Measurements from ENCODE around the gene PDE7B.
"Not testable (repeated sequence)": the region's sequence is repeated elsewhere in the genome, so short reads cannot be mapped to it uniquely, and the experiment has no call there.

PDE7B gene

DNA sequence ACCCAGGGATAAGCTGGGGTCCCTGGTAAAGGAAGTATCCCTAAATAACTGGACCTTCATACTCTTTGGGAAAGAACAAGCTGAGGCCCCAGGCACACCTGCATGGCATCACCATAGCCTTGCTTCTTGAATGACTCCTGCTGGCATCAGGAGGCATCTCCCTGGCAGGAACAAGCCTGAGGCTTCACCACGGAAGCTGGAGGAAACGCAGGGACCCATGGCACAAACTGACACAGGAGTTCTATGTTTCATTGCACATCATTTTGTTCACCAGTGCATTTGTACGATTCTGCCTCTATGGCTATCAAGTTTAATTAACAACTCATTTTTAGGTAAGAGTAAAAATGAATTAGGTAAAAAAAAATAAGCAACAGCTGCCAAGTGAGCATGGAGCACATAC is 619 bp upstream of the PDE7B start:
- no peak for DNase-seq (ENCODE audit: low read depth)

DNA sequence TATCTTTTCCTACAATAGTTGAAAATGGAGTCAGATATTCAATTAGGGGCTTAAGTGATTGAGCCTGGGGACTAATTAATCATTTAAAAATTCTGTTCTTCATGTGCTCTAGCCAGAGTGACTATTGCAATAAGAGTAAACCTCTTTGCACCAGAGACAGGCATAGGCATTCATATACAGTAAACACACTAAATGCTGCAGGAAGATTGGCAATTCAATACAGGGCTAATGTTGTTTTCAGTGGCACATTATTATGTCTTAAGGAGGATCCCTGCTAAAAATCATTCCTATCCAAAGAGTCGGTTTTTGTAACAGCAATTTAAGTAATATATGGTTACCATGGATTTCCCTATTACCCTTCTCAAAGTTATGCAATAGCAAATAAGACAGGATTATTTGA is 1.2 kb downstream of the PDE7B start:
- DNase-seq (ENCODE audit: low read depth): no peak

DNA sequence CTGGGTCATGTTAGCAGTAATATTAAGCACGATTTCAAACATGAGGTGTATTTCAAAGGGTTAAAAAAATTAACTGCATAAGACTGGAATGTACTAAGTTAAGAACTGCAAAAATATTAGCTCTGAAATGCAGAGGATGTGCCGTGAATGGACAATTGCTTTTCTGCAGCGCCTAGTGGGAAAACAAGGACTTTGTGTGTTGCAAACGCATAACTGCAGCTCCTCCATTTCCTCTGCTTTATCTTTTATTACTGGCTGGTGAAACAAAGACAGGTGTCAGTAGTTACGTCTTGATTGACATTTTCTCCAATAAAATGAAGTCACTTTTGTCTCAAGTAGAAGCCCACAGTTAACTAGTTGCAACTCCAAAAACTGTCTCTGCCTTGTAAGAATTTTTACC is 1.7 kb downstream of the PDE7B start:
- no peak for DNase-seq (ENCODE audit: low read depth)

DNA sequence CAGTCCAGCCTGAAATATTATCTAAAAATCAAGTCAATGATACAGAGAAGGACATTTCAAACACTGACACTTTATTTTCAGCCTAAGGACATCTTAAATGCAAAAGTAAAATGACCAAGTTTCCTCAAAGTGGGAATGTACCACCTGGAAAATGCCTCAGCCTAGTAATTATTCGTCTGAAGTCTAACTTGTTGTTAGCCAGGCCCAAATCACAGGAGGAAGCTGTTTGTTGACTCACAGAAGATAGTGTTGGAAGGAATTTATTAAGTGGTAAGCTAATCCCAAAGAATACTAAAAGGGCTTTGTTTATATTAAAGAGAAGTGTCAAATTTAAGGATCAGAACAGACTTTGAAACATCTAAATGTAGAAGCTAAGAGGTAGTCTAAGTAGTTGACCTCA is 2.5 kb downstream of the PDE7B start:
- no peak for DNase-seq (ENCODE audit: low read depth)

DNA sequence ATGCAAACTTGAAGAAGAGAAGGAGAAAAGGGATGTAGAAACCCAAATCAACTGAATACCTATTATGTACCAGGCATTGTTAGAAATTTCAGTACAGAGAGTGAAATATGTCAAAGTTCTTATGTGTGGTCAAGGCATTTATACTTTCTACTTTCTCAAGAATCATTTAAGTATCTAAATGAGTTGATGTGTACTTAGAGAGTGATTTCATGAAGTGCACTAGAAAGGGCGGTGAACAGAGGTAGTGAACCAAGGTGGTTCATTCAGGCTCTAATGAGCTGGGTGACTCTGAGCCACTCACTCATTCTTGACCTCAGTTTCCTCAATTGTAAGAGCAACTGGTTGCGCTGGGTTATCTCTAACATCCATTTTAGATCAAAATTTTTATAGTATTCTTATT is 3.3 kb downstream of the PDE7B start:
- no peak for DNase-seq (ENCODE audit: low read depth)

DNA sequence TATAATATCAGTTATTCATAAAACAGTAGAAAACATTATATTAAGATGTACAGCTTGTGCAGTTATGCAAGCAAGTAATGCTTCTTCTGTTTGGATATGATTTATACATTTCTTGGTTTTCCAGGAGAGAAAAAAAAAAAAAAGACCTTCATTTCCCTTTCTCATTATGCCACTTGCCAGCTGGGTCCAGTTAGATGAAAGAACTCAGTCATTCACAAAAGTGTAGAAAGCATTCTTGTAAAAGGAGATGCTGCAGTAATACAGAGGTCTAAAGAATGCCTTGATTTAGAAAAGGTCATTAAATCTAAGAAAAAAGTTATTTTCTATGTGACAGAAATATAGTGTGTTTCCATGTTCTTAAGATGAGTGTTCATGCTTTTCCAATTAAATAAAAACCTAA is 7.4 kb downstream of the PDE7B start:
- DNase-seq (ENCODE audit: low read depth): no peak

DNA sequence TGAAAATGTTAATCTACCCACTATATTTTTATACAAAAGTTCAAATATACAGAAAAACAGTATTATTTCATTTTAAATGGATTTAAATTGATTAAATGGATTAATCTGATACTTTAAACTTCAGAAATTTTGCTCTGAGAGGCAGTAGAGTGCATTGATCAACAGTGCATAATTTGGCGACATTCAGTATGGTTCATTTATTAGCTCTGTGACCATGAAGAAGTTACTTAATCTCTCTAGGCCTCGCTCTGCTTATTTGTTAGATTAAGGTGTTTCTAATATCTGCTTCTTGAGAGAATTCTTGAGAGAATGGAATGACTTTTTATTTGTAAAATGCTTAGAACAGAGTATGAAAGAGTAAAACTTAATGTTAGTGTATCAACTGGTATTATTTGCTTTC is 8.9 kb downstream of the PDE7B start:
- DNase-seq (ENCODE audit: low read depth): no peak

DNA sequence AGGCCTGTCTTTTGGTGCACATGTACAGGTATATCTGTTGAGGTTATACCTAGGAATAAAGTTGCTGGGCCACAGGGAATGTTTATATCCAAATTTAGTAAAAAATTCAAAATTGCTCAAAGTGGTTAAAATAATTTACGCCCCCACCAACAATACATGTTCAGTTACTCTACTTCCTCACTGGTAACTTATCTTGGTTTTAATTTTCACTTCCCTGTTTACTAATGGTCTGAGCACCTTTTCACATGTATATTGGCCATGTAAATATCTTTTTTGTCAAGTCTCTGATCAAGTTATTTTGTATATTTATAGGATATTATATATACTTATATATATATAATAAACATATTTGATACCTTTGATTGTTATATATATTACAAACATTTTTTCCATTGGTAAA is 9.7 kb downstream of the PDE7B start:
- DNase-seq (ENCODE audit: low read depth): no peak

DNA sequence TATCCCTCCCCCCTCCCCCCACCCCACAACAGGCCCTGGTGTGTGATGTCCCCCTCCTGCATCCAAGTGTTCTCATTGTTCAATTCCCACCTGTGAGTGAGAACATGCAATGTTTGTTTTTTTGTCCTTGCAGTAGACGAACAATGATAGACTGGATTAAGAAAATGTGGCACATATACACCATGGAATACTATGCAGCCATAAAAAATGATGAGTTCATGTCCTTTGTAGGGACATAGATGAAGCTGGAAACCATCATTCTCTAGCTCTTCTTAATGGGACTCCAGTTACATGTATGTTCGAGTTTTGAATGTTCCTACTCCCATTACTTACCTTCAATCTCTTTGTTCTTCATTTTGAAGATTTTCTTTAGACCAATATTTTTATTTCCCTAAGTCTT is 13.4 kb downstream of the PDE7B start:
- DNase-seq (ENCODE audit: low read depth): not testable (repeated sequence)

DNA sequence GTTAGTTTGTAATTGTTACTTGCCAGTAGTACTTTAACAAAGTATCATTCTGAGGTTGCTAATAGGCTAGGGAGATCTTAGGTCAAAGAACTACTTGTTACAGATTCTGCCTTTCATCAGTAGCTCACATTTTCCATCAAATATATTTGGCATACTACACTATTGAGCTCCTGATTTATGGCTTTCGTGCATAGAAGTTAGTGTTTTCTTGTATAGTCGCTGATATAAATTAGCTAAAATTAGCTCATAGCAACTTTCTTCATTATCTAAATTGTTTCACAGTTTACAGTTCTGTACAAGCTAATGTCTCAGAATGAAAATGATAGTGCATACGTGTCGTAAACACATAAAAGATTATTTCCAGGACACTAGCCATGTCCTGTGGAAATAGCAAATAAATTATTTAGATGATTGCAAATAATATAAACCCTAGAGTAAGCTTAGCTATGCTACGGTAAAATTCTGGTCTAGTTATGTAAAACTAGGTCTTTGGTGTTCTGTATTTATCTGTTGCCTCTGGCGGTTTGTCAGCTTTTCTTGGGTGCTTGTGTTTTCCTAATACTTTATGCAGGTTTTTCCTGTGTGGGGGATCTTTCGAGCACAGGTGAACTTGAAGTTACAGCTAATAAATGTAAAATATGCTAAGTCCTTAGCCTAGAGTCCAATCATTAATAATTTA is 15.1 kb downstream of the PDE7B start:
- no peak for DNase-seq (ENCODE audit: low read depth)

DNA sequence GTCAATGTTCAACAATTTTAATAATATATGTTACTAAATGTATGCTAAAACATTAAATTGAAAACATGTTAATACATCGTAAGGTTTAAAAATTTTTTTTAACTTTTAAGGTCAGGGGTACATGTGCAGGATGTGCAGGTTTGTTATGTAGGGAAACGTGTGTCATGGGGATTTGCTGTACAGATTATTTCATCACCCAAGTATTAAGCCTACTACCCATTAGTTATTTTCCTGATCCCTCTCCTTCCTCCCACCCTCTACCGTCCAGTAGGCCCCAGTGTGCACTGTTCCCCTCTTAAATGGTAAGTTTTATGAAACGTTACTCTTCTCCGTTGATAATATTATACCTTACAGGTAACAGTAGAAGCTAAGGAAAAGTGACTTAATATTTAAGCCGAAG is 15.8 kb downstream of the PDE7B start:
- DNase-seq (ENCODE audit: low read depth): no peak

DNA sequence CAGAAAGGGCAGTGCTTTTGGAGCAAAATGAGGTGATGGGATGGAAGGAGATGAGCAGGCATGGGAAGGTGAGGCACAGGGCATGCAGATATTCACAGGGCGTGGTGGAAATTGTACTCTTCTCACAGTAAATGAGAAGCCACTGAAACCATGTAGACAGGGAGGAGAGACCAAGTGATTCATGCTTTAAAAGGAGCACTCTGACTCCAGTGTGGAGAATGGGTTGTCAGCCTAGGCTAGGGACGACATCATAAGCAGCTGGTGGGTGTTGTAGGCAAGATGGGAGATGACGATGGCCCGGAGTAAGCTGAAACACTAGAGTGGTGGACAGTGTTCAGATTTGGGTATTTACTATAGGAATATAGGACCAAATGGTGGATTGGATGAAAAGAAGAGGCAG is 18.4 kb downstream of the PDE7B start:
- DNase-seq (ENCODE audit: low read depth): no peak

DNA sequence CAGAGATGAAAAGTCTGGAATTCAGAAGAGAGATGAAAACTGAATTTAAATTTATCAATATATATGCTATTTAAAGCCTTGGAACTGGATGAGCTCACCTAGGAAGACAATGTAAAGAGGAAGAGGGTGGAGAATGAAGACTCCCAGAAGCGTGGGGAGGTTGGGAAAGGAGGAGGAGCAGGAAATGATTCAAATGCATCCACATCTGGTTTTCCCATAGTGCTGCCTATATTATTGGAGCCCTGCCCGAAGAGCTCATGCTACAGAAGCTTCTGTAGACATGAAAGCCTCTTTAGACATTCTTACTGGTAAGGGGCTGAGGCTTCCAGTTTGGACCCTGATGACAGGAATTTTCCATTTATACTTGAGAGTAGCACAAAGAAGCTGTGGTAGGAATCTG is 19.2 kb downstream of the PDE7B start:
- no peak for DNase-seq (ENCODE audit: low read depth)

DNA sequence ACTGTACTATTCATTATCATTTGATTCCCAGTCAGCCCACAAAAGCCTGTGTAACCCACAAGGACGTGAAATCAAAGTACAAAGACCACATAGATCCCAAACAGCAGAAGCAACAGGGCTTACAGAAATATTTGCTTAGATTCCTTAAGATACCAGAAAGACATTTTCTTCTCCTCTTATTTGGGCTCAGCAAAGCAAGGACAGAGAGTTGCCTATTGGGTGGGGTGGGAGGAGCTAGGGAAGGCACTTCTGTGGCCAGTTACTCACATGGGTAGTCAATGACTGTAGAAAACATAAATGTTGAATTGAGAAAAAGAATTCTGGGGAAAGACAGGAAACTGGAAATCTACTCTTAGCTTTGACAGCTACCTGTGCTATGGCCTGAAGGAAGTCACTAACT is 19.8 kb downstream of the PDE7B start:
- DNase-seq (ENCODE audit: low read depth): no peak

DNA sequence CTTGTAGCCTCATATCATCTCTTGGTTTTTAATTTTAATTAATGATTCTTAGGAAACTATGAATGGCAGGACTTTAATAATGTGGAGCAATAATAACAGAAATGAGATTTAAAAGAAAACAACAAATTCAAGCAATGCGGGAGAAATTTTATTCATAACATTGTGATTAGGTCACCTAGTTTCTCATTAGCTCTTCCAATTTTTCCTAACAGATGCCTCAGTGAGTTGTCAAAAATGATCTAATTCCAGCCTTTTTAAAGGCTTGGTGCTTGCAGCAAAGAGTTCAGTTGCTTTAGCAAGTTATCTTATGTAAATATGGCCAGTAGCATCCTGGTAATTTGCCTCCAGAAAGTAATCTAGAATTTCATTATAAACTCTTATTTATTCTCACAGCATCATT is 20.4 kb downstream of the PDE7B start:
- DNase-seq (ENCODE audit: low read depth): no peak

DNA sequence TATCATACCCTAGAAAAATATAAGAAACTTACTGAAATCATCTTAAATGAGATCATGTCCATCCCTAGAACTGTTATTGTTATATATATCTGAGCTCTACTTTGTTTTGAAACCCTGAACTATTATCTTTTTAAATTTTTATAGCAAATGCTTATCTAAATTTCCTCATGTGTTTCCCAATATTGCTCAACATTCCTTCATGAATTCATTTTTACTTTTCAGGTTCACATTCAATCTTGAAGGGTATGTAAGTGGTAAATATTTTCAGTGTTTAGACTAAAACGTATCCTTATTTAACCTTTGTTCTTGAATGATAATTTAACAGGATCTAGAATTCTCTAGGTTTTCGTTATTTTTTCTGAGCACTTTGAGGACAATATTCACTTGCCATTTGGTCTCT is 23.9 kb downstream of the PDE7B start:
- no peak for DNase-seq (ENCODE audit: low read depth)

DNA sequence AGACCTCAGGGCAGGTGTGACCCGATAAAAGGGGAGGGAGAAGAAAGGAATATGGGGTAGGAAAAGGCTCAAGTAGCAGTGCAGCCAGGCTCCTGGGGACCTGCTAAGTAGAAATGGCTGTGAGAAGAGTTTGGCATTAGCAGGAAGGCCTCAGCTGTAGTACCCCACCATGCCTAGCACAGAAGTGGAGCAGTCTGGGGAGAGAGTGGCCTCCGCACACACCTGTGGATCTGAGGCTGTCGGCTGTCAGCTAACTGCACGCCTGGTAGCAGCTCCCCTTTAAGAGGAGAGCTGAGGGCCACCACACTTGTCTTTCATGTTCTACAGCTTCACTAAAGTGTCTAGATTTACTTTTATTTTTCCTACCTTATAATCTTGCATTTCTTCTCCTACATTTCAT is 24.6 kb downstream of the PDE7B start:
- no peak for DNase-seq (ENCODE audit: low read depth)

DNA sequence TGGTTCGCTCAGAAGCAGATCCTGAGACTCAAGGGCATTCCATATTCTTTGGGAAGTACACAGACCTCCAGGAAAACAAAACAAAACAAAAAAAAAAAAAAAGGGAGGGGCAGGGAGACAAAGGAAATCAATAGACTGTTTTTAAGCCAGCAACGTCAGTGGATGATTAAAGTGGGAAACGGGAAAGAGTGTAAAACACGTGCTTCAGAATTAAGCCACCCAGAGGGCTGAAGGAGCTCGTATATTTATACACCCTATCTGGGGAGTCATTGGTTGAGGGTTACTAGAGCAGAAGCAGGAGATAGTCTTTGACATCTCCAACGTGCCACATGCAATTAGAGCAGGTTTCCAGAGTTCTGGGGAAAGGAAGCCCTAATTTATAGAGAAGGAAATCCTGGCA is 26.2 kb downstream of the PDE7B start:
- no peak for DNase-seq (ENCODE audit: low read depth)

DNA sequence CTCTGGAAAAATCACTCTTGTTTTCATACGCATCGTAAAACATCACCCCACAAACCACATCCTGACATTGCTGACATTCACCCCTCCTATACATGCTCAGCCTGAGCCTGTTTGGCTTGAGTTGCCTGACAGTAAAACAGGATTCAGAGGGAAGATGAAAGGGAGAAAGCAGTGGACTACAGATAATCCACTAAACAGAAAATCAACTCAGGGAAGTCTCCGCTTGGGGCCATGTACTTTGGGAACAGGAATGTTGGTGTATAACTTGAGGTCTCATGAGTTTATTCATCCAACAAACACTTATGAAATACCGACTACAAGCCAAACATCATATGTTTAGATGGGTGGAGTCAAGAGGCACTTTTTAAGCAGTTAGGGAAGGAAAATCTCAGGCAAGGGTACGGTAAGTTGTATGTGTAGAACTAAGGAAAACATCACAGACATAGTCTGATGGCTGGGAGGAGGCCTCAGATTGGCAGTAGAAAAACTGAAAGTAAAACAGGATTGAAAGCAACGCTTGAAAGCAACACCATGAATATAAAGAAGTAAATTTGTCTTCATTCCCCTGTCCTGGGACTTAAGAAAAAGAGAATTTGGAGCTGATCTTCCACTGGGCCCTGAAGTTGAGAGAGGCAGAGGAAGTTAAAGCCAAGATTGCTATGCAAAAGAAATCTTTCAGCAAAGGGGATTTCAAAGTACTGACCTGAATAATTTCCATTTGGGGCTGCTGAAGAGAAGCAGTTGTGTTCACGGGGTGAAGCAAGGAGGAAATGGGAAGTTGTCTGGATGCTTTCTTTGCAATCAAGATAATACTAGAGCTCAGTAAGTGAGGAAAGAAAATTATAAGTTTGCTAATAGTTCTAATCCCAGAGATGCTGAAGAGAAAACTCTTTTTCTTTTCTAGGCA is 28.8 kb downstream of the PDE7B start:
- DNase-seq (ENCODE audit: low read depth): peak; percentile 22

DNA sequence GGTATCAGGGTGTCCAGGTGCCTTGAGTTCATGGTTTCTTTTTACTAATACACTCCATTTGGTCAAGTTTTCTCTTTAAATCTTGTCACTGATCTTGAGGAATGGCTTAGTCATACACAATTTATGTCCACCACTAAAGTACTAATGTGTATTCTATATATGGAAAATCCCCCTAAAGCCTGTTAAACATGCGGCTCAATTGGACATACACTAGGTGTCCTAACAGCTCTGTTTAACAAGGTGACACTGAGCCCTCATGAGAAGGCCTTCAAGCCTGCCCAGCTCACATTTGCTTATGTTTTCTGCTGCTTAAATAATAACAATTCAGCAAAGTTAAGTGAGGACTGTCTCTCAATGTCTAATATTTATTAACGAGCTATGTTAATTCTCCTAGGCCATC is 31.5 kb downstream of the PDE7B start:
- DNase-seq (ENCODE audit: low read depth): no peak

DNA sequence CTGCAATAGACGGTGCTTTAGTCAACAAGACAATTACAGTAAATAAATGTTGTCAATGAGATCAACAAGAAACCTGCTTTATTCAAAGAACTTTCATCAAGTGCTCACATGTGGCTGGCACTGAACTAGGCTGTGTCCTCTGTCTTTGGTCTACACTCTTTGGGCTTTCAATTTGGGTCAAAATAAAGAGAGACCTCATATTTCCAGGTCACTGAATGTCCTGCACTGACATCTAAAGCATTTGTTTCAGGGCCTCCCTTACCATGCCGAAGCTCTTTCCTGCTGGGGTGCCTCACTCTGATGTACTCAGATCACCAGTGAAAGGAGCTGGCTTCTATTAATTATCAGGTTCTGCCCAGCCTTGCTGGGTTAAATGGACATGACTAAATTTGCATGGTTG is 32.0 kb downstream of the PDE7B start:
- no peak for DNase-seq (ENCODE audit: low read depth)

DNA sequence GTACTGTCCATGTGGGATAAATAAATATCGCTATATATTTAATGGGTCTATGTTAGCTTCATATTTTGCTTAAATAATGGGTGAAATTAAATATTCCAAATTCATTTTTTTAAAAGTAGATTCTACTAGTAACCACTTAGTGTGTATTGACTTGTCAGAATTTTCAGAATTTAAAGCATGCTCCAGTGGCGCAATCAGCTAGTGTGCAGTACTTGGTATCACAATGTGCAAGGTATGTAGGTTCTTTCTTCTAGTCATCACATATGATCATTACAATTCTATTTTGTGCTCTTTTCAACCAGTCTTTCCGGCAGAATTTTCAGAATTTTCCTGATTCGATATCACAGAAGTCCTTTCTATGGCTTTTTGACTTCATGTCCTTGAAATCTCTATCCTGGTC is 32.6 kb downstream of the PDE7B start:
- no peak for DNase-seq (ENCODE audit: low read depth)

DNA sequence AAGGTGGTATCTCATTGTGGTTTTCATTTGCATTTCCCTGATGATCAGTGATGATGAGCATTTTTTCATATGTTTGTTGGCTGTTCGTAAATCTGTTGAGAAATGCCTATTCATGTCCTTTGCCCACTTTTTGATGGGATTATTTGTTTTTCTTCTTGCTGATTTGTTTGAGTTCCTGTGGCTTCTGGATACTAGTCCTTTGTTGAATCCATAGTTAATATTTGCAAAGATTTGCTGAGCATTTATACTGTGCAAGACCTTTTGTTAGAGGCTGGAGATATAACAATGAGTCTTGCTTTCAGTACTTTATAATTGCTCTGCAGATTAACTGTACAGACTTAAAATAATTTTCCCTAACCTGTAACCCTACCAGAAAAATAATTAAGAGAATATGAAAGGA is 35.6 kb downstream of the PDE7B start:
- DNase-seq (ENCODE audit: low read depth): no peak

DNA sequence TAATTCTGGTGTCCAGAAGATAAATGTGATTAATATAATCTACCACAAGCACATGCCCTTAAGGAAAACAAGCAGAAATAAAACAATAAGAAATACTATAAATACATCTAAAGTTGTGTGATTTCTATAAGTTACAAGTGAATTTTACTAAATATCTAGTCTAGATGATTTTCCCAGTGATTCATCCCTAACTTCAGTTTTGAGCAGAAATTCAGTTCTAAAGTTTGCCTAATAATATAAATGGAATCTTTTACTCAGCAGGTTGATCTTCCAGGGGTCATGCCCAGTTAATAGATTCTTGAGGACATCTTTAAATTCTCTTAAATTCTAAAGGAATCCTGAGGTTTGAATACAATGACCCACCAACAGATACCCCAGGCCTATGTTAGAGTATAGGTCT is 37.3 kb downstream of the PDE7B start:
- no peak for DNase-seq (ENCODE audit: low read depth)
